Measurements from ENCODE around the gene CLEC4A. TPM values are rescaled to one million over a fixed set of nuclear protein-coding genes. Genes with fewer than 3 reads are reported as not detected.
"Not testable (repeated sequence)": the region's sequence is repeated elsewhere in the genome, so short reads cannot be mapped to it uniquely, and the experiment has no call there.

CLEC4A gene
- total and polyA plus RNA-seq, 5 donors from 2014 or later = 0.14 to 1.4 (median 0.86) TPM; not detected in 1

DNA sequence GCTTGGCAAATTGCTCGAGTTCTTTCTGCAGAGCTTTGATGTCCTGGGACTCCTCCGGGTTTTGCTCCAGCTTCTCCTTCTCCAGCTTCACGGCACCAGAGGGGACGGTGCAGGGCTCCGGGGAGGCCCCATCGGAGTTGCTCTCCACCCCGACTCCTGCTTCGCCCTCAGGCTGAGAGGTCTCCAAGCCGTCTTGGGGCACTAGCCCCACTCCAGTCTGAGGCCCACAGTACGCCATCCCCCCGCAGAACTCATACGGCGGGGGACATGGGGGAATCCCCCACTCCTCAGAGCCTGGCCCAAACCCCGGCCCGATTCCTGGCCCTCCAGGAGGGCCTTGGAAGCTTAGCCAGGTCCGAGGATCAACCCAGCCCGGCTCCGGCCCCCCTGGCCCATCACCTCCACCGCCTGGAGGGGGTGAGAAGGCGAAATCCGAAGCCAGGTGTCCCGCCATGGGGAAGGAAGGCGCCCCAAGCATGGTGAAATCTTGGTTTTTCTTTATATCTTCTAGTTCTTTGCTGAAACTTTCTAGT is 11.0 kb downstream of the CLEC4A start:
- H3K9me3 Mint-ChIP-seq; ATAC-seq (ENCODE audit: low read depth in 2 of 2); H3K4me3 Mint-ChIP-seq; H3K4me1 Mint-ChIP-seq; H3K4me3 ChIP-seq (ENCODE audit: low read depth, low read length); H3K4me1 ChIP-seq (ENCODE audit: control insufficient read depth, insufficient read depth, low read length, poor library complexity, severe bottlenecking); H3K27me3 ChIP-seq (ENCODE audit: control insufficient read depth, insufficient read depth, low read length); H3K9me3 ChIP-seq (ENCODE audit: control insufficient read depth in 2 of 2, low read length in 2 of 2); H3K27me3 Mint-ChIP-seq; H3K36me3 ChIP-seq (ENCODE audit: control insufficient read depth, insufficient read depth, low read length); DNase-seq; H3K27ac Mint-ChIP-seq; H3K27ac ChIP-seq (ENCODE audit: insufficient read depth, low read length, poor library complexity, severe bottlenecking): not testable (repeated sequence)
- H3K36me3 Mint-ChIP-seq = peaks cover 35% of the 10 kb centered on the region

DNA sequence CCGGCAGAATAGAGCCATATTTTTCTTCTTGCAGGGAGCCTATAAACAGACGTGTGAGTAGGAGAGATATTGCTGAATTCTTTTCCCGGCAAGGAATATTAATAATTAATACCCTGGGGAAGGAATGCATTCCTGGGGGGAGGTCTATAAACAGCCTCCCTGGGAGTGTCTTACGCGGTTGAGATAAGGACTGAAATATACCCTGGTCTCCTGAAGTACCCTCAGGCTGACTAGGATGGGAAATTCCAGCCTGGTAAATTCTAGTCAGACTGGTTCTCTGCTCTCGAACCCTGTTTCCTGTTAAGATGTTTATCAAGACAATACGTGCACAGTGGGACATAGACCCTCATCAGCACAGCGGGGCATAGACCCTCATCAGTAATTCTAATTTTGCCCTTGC is 18.2 kb downstream of the CLEC4A start:
- H3K27ac Mint-ChIP-seq; ATAC-seq (ENCODE audit: low read depth in 2 of 2); H3K9me3 ChIP-seq (ENCODE audit: control insufficient read depth in 2 of 2, low read length in 2 of 2); H3K27me3 ChIP-seq (ENCODE audit: control insufficient read depth, insufficient read depth, low read length); H3K27ac ChIP-seq (ENCODE audit: insufficient read depth, low read length, poor library complexity, severe bottlenecking); H3K4me1 Mint-ChIP-seq; H3K4me3 Mint-ChIP-seq; DNase-seq; H3K36me3 ChIP-seq (ENCODE audit: control insufficient read depth, insufficient read depth, low read length); H3K4me3 ChIP-seq (ENCODE audit: low read depth, low read length); H3K27me3 Mint-ChIP-seq; H3K4me1 ChIP-seq (ENCODE audit: control insufficient read depth, insufficient read depth, low read length, poor library complexity, severe bottlenecking): not testable (repeated sequence)
- peaks cover 0 to 14% (median 2%) of the 10 kb centered on the region in 7 donors for H3K9me3 Mint-ChIP-seq
- peaks cover 39% of the 10 kb centered on the region for H3K36me3 Mint-ChIP-seq

DNA sequence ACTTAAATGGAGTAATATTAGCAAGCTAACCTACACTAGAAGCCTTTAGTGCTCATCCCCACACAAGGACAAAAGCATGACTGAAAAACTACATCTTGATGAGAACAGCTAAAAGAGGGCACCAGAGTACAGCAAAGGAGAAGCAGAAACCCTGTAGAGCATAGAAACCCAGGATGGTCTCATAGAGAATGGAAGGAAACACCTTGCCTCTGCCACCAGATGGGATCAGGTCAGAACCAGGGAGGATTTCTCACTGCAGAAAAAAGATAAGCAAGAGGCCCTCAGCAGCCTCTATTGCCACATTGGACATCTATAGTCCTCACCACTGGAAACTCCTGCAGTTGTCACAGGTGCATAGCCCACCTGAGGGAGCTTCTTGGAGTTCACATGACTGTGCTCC is 19.8 kb downstream of the CLEC4A start:
- Histone ChIP-seq H3K4me3 (ENCODE audit: low read depth, low read length) (no peak overlapping the region), H3K9me3 (ENCODE audit: control insufficient read depth in 2 of 2, low read length in 2 of 2) (no peaks in the 10 kb centered on the region), H3K27ac (ENCODE audit: insufficient read depth, low read length, poor library complexity, severe bottlenecking) (no peak overlapping the region), H3K36me3 (ENCODE audit: control insufficient read depth, insufficient read depth, low read length) (no peaks in the 10 kb centered on the region), H3K4me1 (ENCODE audit: control insufficient read depth, insufficient read depth, low read length, poor library complexity, severe bottlenecking) (no peaks in the 10 kb centered on the region), H3K27me3 (ENCODE audit: control insufficient read depth, insufficient read depth, low read length) (no peaks in the 10 kb centered on the region)
- Mint-ChIP-seq H3K27me3 (no peaks in the 10 kb centered on the region), H3K4me1 (peaks cover 0 to 5% (median 0%) of the 10 kb centered on the region in 4 donors), H3K4me3 (no peak overlapping the region), H3K9me3 (peaks cover 0 to 14% (median 2%) of the 10 kb centered on the region in 7 donors), H3K27ac (no peak overlapping the region), H3K36me3 (peaks cover 30% of the 10 kb centered on the region)
- DNase-seq (no peak), ATAC-seq (ENCODE audit: low read depth in 2 of 2) (no peak)

DNA sequence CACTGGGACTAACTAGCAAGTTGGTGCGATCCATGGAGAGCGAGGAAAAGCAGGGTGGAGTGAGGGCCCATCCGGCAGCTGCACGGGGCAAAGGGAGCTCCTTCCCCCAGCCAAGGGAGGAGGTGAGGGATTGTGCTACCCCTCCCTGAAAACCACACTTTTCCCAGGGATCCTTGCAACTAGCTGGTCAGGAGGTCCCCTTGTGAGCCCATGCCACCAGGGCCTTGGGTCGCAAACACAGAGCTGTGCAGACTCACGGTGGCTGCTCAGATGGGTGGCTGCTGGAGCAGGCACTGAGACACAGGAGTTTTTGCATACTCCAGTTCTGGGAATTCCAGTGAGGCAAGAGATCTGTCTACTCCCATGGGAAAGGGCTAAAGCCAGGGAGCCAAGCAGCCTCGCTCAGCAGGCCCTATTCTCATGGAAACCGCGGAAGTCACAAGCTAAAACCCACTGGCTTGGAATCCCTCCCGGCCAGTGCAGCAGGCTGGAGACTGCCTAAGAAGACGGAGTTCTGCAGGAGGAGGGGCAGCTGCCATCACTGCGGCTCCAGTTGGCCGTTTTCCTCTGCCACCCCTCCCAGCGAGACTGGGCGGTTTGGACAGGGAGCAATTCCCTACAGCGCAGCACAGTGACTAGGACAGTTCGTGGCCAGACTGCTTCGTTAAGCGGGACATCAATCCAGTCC is 22.5 kb downstream of the CLEC4A start:
- H3K4me1 Mint-ChIP-seq = peaks cover 0 to 5% (median 0%) of the 10 kb centered on the region in 4 donors
- ATAC-seq (ENCODE audit: low read depth in 2 of 2) = no peak
- Histone ChIP-seq H3K4me1 (ENCODE audit: control insufficient read depth, insufficient read depth, low read length, poor library complexity, severe bottlenecking) (no peaks in the 10 kb centered on the region), H3K4me3 (ENCODE audit: low read depth, low read length) (no peak overlapping the region), H3K27ac (ENCODE audit: insufficient read depth, low read length, poor library complexity, severe bottlenecking) (no peak overlapping the region), H3K9me3 (ENCODE audit: control insufficient read depth in 2 of 2, low read length in 2 of 2) (no peaks in the 10 kb centered on the region), H3K36me3 (ENCODE audit: control insufficient read depth, insufficient read depth, low read length) (no peaks in the 10 kb centered on the region), H3K27me3 (ENCODE audit: control insufficient read depth, insufficient read depth, low read length) (no peaks in the 10 kb centered on the region)
- DNase-seq = no peak
- H3K36me3 Mint-ChIP-seq = peaks cover 13% of the 10 kb centered on the region
- H3K27me3 Mint-ChIP-seq = peaks cover 4% of the 10 kb centered on the region
- no peak overlapping the region for H3K27ac Mint-ChIP-seq
- H3K9me3 Mint-ChIP-seq = peaks cover 0 to 17% (median 5%) of the 10 kb centered on the region in 7 donors
- no peak overlapping the region for H3K4me3 Mint-ChIP-seq

DNA sequence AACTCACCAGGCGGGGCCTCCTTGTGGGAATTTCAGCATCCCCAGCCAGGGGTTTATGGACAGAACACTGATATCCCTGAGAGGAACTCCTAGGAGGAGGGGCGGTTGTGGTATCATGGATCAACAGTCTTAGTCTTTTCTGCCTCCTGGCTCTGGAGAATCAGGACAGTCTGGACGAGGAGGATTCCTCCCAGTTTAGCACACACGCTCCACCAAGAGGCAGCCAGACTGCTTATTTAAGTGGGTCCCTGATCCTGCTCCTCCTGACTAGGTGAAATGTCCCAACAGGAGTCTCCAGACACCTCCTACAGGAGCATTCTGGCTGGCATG is 23.0 kb downstream of the CLEC4A start:
- Mint-ChIP-seq H3K36me3 (peaks cover 10% of the 10 kb centered on the region), H3K27ac (no peak overlapping the region), H3K9me3 (peaks cover 0 to 13% (median 4%) of the 10 kb centered on the region in 7 donors), H3K4me3 (no peak overlapping the region), H3K27me3 (peaks cover 4% of the 10 kb centered on the region), H3K4me1 (peaks cover 0 to 5% (median 0%) of the 10 kb centered on the region in 4 donors)
- Histone ChIP-seq H3K4me1 (ENCODE audit: control insufficient read depth, insufficient read depth, low read length, poor library complexity, severe bottlenecking) (no peaks in the 10 kb centered on the region), H3K27me3 (ENCODE audit: control insufficient read depth, insufficient read depth, low read length) (no peaks in the 10 kb centered on the region), H3K36me3 (ENCODE audit: control insufficient read depth, insufficient read depth, low read length) (no peaks in the 10 kb centered on the region), H3K4me3 (ENCODE audit: low read depth, low read length) (no peak overlapping the region), H3K27ac (ENCODE audit: insufficient read depth, low read length, poor library complexity, severe bottlenecking) (no peak overlapping the region), H3K9me3 (ENCODE audit: control insufficient read depth in 2 of 2, low read length in 2 of 2) (no peaks in the 10 kb centered on the region)
- DNase-seq (no peak), ATAC-seq (ENCODE audit: low read depth in 2 of 2) (no peak)

DNA sequence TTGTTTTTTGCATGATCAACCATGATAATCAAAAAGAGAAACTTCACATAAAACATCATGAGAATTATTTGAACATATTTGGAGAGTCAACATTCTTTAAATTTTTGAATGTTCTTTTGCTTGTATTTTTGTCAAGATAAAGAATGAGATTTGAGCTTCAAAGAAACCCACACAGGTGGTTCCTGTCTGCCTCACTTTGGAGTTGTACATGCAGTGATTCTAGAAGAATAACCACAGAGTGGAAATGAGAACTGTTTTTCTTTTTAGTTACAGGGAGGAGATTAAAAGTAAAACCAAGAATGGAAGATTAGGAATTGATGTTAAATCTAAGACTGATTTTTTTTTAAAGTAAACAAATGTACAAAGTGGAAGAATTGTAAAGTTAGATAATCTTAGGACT is 31.1 kb downstream of the CLEC4A start:
- no peaks in the 10 kb centered on the region for H3K9me3 ChIP-seq (ENCODE audit: control insufficient read depth in 2 of 2, low read length in 2 of 2)
- H3K36me3 Mint-ChIP-seq = no peaks in the 10 kb centered on the region
- no peak overlapping the region for H3K27ac ChIP-seq (ENCODE audit: insufficient read depth, low read length, poor library complexity, severe bottlenecking)
- H3K4me3 Mint-ChIP-seq = peak overlapping the region in 2 of 4 donors; percentile 0 to 2
- no peaks in the 10 kb centered on the region for H3K4me1 ChIP-seq (ENCODE audit: control insufficient read depth, insufficient read depth, low read length, poor library complexity, severe bottlenecking)
- no peak overlapping the region for H3K27ac Mint-ChIP-seq
- H3K9me3 Mint-ChIP-seq = peaks cover 0 to 3% (median 0%) of the 10 kb centered on the region in 7 donors
- H3K4me3 ChIP-seq (ENCODE audit: low read depth, low read length) = no peak overlapping the region
- peaks cover 8 to 20% (median 10%) of the 10 kb centered on the region in 4 donors for H3K4me1 Mint-ChIP-seq
- ATAC-seq (ENCODE audit: low read depth in 2 of 2) = no peak
- H3K27me3 Mint-ChIP-seq = peaks cover 38% of the 10 kb centered on the region
- H3K36me3 ChIP-seq (ENCODE audit: control insufficient read depth, insufficient read depth, low read length) = no peaks in the 10 kb centered on the region
- DNase-seq = peak in 2 of 3 donors; percentile 19 to 45
- peaks cover 9% of the 10 kb centered on the region for H3K27me3 ChIP-seq (ENCODE audit: control insufficient read depth, insufficient read depth, low read length)

DNA sequence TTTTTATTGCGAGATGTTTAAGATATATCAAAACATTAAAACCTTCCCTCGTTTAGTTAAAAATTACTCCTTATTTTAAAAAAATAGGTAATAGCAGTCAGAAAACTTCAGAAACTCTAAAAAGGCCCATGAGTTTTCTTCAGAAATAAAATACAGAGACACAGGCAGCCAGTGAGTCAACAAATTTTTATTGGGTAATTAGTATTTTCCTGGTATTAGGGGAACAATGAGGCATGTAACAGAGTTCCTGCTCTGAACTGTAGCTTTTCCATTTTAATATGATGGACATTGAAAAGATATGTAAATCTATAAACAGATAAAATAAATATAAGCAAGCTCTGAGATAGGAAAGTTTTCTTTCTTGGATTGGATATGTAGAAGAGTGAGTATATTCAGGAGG is 33.0 kb downstream of the CLEC4A start:
- Mint-ChIP-seq H3K36me3 (no peaks in the 10 kb centered on the region), H3K27ac (no peak overlapping the region), H3K4me3 (no peak overlapping the region), H3K27me3 (peaks cover 38% of the 10 kb centered on the region), H3K9me3 (no peaks in the 10 kb centered on the region), H3K4me1 (peaks cover 8 to 20% (median 10%) of the 10 kb centered on the region in 4 donors)
- no peaks in the 10 kb centered on the region for H3K9me3 ChIP-seq (ENCODE audit: control insufficient read depth in 2 of 2, low read length in 2 of 2)
- no peak overlapping the region for H3K4me3 ChIP-seq (ENCODE audit: low read depth, low read length)
- DNase-seq (no peak), ATAC-seq (ENCODE audit: low read depth in 2 of 2) (no peak)
- H3K27me3 ChIP-seq (ENCODE audit: control insufficient read depth, insufficient read depth, low read length) = peaks cover 9% of the 10 kb centered on the region
- H3K4me1 ChIP-seq (ENCODE audit: control insufficient read depth, insufficient read depth, low read length, poor library complexity, severe bottlenecking) = no peaks in the 10 kb centered on the region
- no peak overlapping the region for H3K27ac ChIP-seq (ENCODE audit: insufficient read depth, low read length, poor library complexity, severe bottlenecking)
- H3K36me3 ChIP-seq (ENCODE audit: control insufficient read depth, insufficient read depth, low read length) = no peaks in the 10 kb centered on the region

DNA sequence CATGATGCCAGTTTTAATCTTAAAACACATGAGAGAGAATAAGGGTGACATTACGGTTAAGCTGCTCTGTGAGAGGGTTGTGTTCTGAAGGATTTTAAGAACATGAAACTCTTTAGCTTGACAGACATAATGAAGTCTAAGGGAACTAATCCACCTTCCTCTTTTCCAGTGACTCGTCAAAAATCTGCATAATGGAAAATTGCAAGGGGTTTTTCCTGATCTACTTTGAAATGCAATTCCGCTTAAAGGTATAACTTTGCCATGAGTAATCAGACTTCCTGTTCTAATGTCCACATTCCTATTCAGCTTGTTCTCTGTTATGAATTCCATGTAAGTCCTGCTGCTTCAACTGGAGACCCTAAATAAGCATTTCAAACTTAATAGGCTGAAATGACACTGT is 33.4 kb downstream of the CLEC4A start, which contains the start of gene ZNF705A:
TSS of gene ZNF705A (plus strand) at position 171 of the 400 bp plus-strand sequence. CDS start 15,611 bp downstream, outside the sequence.
- no peak within 1 kb of the TSS for H3K27ac ChIP-seq (ENCODE audit: insufficient read depth, low read length, poor library complexity, severe bottlenecking)
- peaks cover 38% of the 10 kb centered on the region for H3K27me3 Mint-ChIP-seq
- ATAC-seq (ENCODE audit: low read depth in 2 of 2) = no peak

More for the DNA sequence above, 33.4 kb downstream of the CLEC4A start, which contains the start of gene ZNF705A:
- Histone ChIP-seq H3K4me1 (ENCODE audit: control insufficient read depth, insufficient read depth, low read length, poor library complexity, severe bottlenecking) (no peaks in the 10 kb centered on the region), H3K27me3 (ENCODE audit: control insufficient read depth, insufficient read depth, low read length) (peaks cover 9% of the 10 kb centered on the region), H3K9me3 (ENCODE audit: control insufficient read depth in 2 of 2, low read length in 2 of 2) (no peaks in the 10 kb centered on the region), H3K4me3 (ENCODE audit: low read depth, low read length) (no peak within 1 kb of the TSS), H3K36me3 (ENCODE audit: control insufficient read depth, insufficient read depth, low read length) (no peaks in the 10 kb centered on the region)
- H3K9me3 Mint-ChIP-seq = no peaks in the 10 kb centered on the region
- H3K4me3 Mint-ChIP-seq = no peak within 1 kb of the TSS
- H3K27ac Mint-ChIP-seq = no peak within 1 kb of the TSS
- no peaks in the 10 kb centered on the region for H3K36me3 Mint-ChIP-seq
- H3K4me1 Mint-ChIP-seq = peaks cover 8 to 20% (median 10%) of the 10 kb centered on the region in 4 donors
- no peak for DNase-seq
